ELF-1 (cell line): ENCODE measurements around the gene APP.

Experiments used
- DNase-seq: peaks from one replicate; pipeline ENCODE4 v3.0.0-alpha.2; 2016; ENCODE audit warnings: low read depth, low spot score

The APP gene

GRCh38 chr21:26099610-26100219 lies 70.9 kb downstream of the APP start:
- no peak for DNase-seq

GRCh38 chr21:26098772-26099397 lies 71.7 kb downstream of the APP start:
- no peak for DNase-seq

GRCh38 chr21:26097475-26097874 lies 73.1 kb downstream of the APP start:
- DNase-seq = no peak

GRCh38 chr21:26096494-26097371 lies 73.8 kb downstream of the APP start:
- DNase-seq = no peak

GRCh38 chr21:26095131-26095530 lies 75.4 kb downstream of the APP start:
- DNase-seq = no peak

GRCh38 chr21:26093122-26093521 lies 77.4 kb downstream of the APP start:
- DNase-seq = no peak

GRCh38 chr21:26091480-26092018 lies 79.0 kb downstream of the APP start:
- DNase-seq = no peak

- no peak for DNase-seq
These were observed 80.8 kb downstream of the APP start for GRCh38 chr21:26089730-26090129.

- no peak for DNase-seq
These were observed 83.2 kb downstream of the APP start for GRCh38 chr21:26087223-26087918.

- DNase-seq = no peak
These were observed 84.7 kb downstream of the APP start for GRCh38 chr21:26085882-26086281.

- no peak for DNase-seq
These were observed 85.4 kb downstream of the APP start for GRCh38 chr21:26085127-26085526.

- no peak for DNase-seq
These were observed 88.0 kb downstream of the APP start for GRCh38 chr21:26082549-26082948.

GRCh38 chr21:26081175-26081760 lies 89.3 kb downstream of the APP start:
- peak; percentile 73 for DNase-seq

- DNase-seq = no peak
These were observed 90.4 kb downstream of the APP start for GRCh38 chr21:26080211-26080610.

- no peak for DNase-seq
These were observed 91.2 kb downstream of the APP start for GRCh38 chr21:26079366-26079765.

GRCh38 chr21:26077521-26077920 lies 93.0 kb downstream of the APP start:
- no peak for DNase-seq

GRCh38 chr21:26072666-26073615 lies 97.6 kb downstream of the APP start:
- no peak for DNase-seq

GRCh38 chr21:26070822-26071425 lies 99.6 kb downstream of the APP start:
- DNase-seq = peak; percentile 18

- DNase-seq = no peak
These were observed 100.4 kb downstream of the APP start for GRCh38 chr21:26070121-26070520.

- no peak for DNase-seq
These were observed 101.8 kb downstream of the APP start for GRCh38 chr21:26068776-26069175.
